Fibroblast of mammary gland (primary cell): ENCODE measurements around the gene ARHGDIA.

Experiments
- DNase-seq: peaks from one replicate; pipeline ENCODE4 v3.0.0-alpha.2; 2010; ENCODE audit warnings: low read depth
- H3K4me3 ChIP-seq: 2 replicates; pipeline ENCODE4 v1.5.1; 2011; ENCODE audit warnings: low read depth, mild to moderate bottlenecking, low read length, moderate library complexity; ENCODE audit not compliant: control insufficient read depth
- CTCF ChIP-seq: conservative IDR thresholded peaks from 2 replicates; pipeline ENCODE4 v1.5.1; 2011; ENCODE audit warnings: low read depth, low read length, inconsistent platforms; ENCODE audit not compliant: control insufficient read depth, insufficient read depth

Gene ARHGDIA

DNA sequence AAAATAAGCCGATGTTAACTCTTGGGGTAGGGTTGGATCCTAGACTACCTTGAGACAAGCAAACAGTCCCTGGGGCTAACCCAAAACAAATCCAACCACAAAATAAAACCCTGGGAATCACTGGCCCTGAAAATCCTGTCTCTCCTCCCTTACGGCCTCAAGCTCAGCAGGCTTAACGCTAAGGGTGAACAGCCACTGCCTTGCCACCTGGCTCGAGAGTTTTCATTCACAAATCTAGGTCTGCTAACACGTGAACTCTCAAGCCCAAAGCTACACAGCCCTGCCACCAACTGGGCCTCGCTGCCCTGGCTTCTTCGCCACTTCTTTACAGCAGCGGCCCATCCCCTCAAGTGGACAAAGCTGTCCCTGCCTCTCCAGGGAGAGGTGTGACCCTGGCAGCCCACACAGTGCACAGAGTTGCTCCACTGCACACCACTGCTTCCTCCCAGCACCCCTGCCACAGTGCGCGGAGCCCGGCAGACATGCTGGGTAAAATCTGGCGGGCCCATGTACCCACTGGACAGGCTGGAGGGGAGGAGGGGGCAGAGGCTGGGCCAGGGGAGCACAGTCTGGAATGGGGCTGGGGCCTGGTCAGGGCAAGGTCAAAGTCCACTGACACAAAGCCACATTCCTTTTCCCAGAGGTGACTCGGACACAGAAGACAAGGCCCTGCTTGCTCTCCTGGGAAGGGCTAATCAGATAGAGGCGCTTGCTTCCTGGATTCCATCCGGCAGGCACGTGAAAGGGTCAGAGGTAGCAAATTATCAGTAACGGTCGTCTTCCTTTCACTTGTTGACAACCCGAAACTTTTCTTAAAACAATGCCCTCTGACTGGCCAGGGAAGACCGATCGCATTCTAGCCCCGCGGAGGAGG, 39.1 kb upstream of the ARHGDIA start:
- no peak for TF ChIP-seq CTCF
- peak overlapping the region; percentile 71 for H3K4me3 ChIP-seq
- no peak for DNase-seq

GRCh38 chr17:81909231-81909630, 38.1 kb upstream of the ARHGDIA start:
- H3K4me3 ChIP-seq = no peak overlapping the region
- DNase-seq = no peak
- TF ChIP-seq CTCF = no peak

GRCh38 chr17:81908793-81909192, 37.7 kb upstream of the ARHGDIA start:
- no peak for DNase-seq
- H3K4me3 ChIP-seq = no peak overlapping the region
- TF ChIP-seq CTCF = no peak

GRCh38 chr17:81907219-81908145, 36.3 kb upstream of the ARHGDIA start:
- no peak for DNase-seq
- TF ChIP-seq CTCF = no peak
- H3K4me3 ChIP-seq = no peak overlapping the region

GRCh38 chr17:81906476-81907218, 35.5 kb upstream of the ARHGDIA start:
- TF ChIP-seq CTCF = no peak
- no peak for DNase-seq
- no peak overlapping the region for H3K4me3 ChIP-seq

- no peak for TF ChIP-seq CTCF
- H3K4me3 ChIP-seq = no peak overlapping the region
- no peak for DNase-seq
Measured at GRCh38 chr17:81905993-81906392, 34.9 kb upstream of the ARHGDIA start.
